Neural cell (in vitro differentiated cells): ENCODE measurements around the gene PLA2G6. TPM values are rescaled to one million over a fixed set of nuclear protein-coding genes. Genes with fewer than 3 reads are reported as not detected.

Experiments used
- H2AFZ ChIP-seq: fragments of 200-600, 300-800 bp; sonication (generic), shearing (Covaris generic); 2 replicates; pipeline ENCODE4 v1.6.0; 2014; ENCODE audit warnings: low read depth, mild to moderate bottlenecking, antibody characterized with exemption, low read length, moderate library complexity
- H3F3A ChIP-seq: fragments of 200-600 bp; shearing (Covaris generic); 2 replicates; pipeline ENCODE4 v1.6.1; 2016; ENCODE audit warnings: mild to moderate bottlenecking, moderate library complexity, mixed read lengths, antibody characterized with exemption, low read length; ENCODE audit not compliant: insufficient read depth, poor library complexity, severe bottlenecking
- H3K27ac ChIP-seq: fragments of 200-600, 300-800 bp; sonication (generic), shearing (Covaris generic); 2 replicates; pipeline ENCODE4 v1.5.1; 2014; ENCODE audit warnings: mild to moderate bottlenecking, low read length, moderate library complexity
- H3K27me3 ChIP-seq: fragments of 300-800, 200-600 bp; sonication (generic), shearing (Covaris generic); 2 replicates; pipeline ENCODE4 v1.6.0; 2014; ENCODE audit warnings: mild to moderate bottlenecking, low read depth, low read length, moderate library complexity; ENCODE audit not compliant: insufficient read depth
- H3K36me3 ChIP-seq: fragments of 300-800, 200-600 bp; sonication (generic), shearing (Covaris generic); 2 replicates; pipeline ENCODE4 v1.5.1; 2014; ENCODE audit warnings: mild to moderate bottlenecking, antibody characterized with exemption, low read length, moderate library complexity; ENCODE audit not compliant: insufficient read depth
- H3K4me2 ChIP-seq: fragments of 300-800, 200-600 bp; sonication (generic), shearing (Covaris generic); 2 replicates; pipeline ENCODE4 v1.6.0; 2014; ENCODE audit warnings: mild to moderate bottlenecking, low read length
- H3K4me3 ChIP-seq: fragments of 300-800, 200-600 bp; sonication (generic), shearing (Covaris generic); 2 replicates; pipeline ENCODE4 v1.5.1; 2014; ENCODE audit warnings: mild to moderate bottlenecking, low read length, moderate library complexity
- H3K79me2 ChIP-seq: fragments of 200-600 bp; shearing (Covaris generic); replicated peaks from 2 replicates; pipeline ENCODE4 v1.6.0; 2014; ENCODE audit warnings: mild to moderate bottlenecking, low read length, moderate library complexity; ENCODE audit not compliant: insufficient read depth
- H3K9ac ChIP-seq: fragments of 300-800, 200-600 bp; sonication (generic), shearing (Covaris generic); 2 replicates; pipeline ENCODE4 v1.6.1; 2016; ENCODE audit warnings: mild to moderate bottlenecking, low read length, mixed read lengths
- H3K9me2 ChIP-seq: fragments of 200-600 bp; shearing (Covaris generic); 2 replicates; pipeline ENCODE4 v1.6.1; 2016; ENCODE audit warnings: mild to moderate bottlenecking, low read length, mixed read lengths; ENCODE audit not compliant: insufficient read depth
- H3K9me3 ChIP-seq: fragments of 200-600, 300-800 bp; sonication (generic), shearing (Covaris generic); 2 replicates; pipeline ENCODE4 v1.6.1; 2016; ENCODE audit warnings: mild to moderate bottlenecking, mixed run types, low read length, moderate library complexity, mixed read lengths
- H4K20me1 ChIP-seq: fragments of 200-600 bp; shearing (Covaris generic); 2 replicates; pipeline ENCODE4 v1.6.1; 2016; ENCODE audit warnings: mild to moderate bottlenecking, mixed run types; ENCODE audit not compliant: insufficient read depth
- CTCF ChIP-seq: fragments of 450-650 bp; IDR thresholded peaks from 2 replicates; pipeline ENCODE4 v1.5.1; 2014; ENCODE audit warnings: antibody characterized with exemption, mild to moderate bottlenecking, moderate library complexity; ENCODE audit not compliant: poor library complexity, severe bottlenecking
- EP300 ChIP-seq: fragments of 450-650 bp; conservative IDR thresholded peaks from 2 replicates; pipeline ENCODE4 v1.6.1; 2014; ENCODE audit warnings: antibody characterized with exemption, mild to moderate bottlenecking, moderate library complexity; ENCODE audit not compliant: poor library complexity, severe bottlenecking
- EZH2 ChIP-seq: fragments of 200-600, 300-800 bp; shearing (Covaris generic), sonication (generic); IDR thresholded peaks from 2 replicates; pipeline ENCODE4 v1.6.1; 2014; ENCODE audit warnings: antibody characterized with exemption, low read length, borderline replicate concordance, mild to moderate bottlenecking; ENCODE audit not compliant: insufficient read depth, poor library complexity, severe bottlenecking
- MXI1 ChIP-seq: fragments of 450-650 bp; conservative IDR thresholded peaks from 2 replicates; pipeline ENCODE4 v1.6.1; 2014; ENCODE audit warnings: antibody characterized with exemption, mild to moderate bottlenecking; ENCODE audit not compliant: poor library complexity, severe bottlenecking
- POLR2AphosphoS5 ChIP-seq: IDR thresholded peaks from 2 replicates; pipeline ENCODE4 v1.6.1; 2012
- RAD21 ChIP-seq: fragments of 450-650 bp; conservative IDR thresholded peaks from 2 replicates; pipeline ENCODE4 v1.6.1; 2014; ENCODE audit warnings: antibody characterized with exemption, mild to moderate bottlenecking, moderate library complexity
- REST ChIP-seq: IDR thresholded peaks from 2 replicates; pipeline ENCODE4 v1.6.1; 2012; ENCODE audit warnings: borderline replicate concordance
- SMC3 ChIP-seq: fragments of 450-650 bp; conservative IDR thresholded peaks from 2 replicates; pipeline ENCODE4 v1.6.1; 2014; ENCODE audit warnings: antibody characterized with exemption, mild to moderate bottlenecking, moderate library complexity; ENCODE audit not compliant: poor library complexity
- TAF1 ChIP-seq: IDR thresholded peaks from 2 replicates; pipeline ENCODE4 v1.6.1; 2012; ENCODE audit warnings: low read depth
- polyA plus RNA-seq: library from polyadenylated mRNA; depleted of rRNA; stranded (reverse); fragments of >200 nt; gene quantifications from 2 replicates; pipeline ENCODE4 v1.2.3, GENCODE V29; 2014

Gene PLA2G6
- polyA plus RNA-seq, 1 donor from 2014 or later: 18.5 TPM

- Histone ChIP-seq H3K27ac (no peak overlapping the region), H3K9me2 (no peaks in the 10 kb centered on the region), H3K27me3 (no peaks in the 10 kb centered on the region), H3K4me2 (no peak overlapping the region), H3K9me3 (no peaks in the 10 kb centered on the region), H3K79me2 (no peaks in the 10 kb centered on the region), H3K9ac (no peak overlapping the region), H3K4me3 (no peak overlapping the region), H3F3A (no peaks in the 10 kb centered on the region), H4K20me1 (no peaks in the 10 kb centered on the region), H3K36me3 (no peaks in the 10 kb centered on the region), H2AFZ (no peak overlapping the region)
- TF ChIP-seq TAF1 (no peak), CTCF (no peak), EP300 (no peak), SMC3 (no peak), REST (no peak), MXI1 (no peak), EZH2 (no peak), POLR2AphosphoS5 (no peak), RAD21 (no peak)
These were observed 39.2 kb upstream of the PLA2G6 start for GRCh38 chr22:38220653-38221386.

- Histone ChIP-seq H3K27ac (no peak overlapping the region), H3K36me3 (no peaks in the 10 kb centered on the region)
These were observed 38.5 kb upstream of the PLA2G6 start for GRCh38 chr22:38220163-38220562.

More at GRCh38 chr22:38220163-38220562, 38.5 kb upstream of the PLA2G6 start:
- Histone ChIP-seq H4K20me1 (no peaks in the 10 kb centered on the region), H3K79me2 (no peaks in the 10 kb centered on the region), H2AFZ (no peak overlapping the region), H3K27me3 (no peaks in the 10 kb centered on the region), H3K9me2 (no peaks in the 10 kb centered on the region), H3K9me3 (no peaks in the 10 kb centered on the region), H3K4me3 (no peak overlapping the region), H3K4me2 (no peak overlapping the region), H3F3A (no peaks in the 10 kb centered on the region), H3K9ac (no peak overlapping the region)
- TF ChIP-seq TAF1 (no peak), EP300 (no peak), CTCF (no peak), SMC3 (no peak), REST (no peak), EZH2 (no peak), RAD21 (no peak), POLR2AphosphoS5 (no peak), MXI1 (no peak)
